Panc1 (cell line): Measurements from ENCODE around the gene NKAIN2. TPM values are rescaled to one million over a fixed set of nuclear protein-coding genes. Genes with fewer than 3 reads are reported as not detected.

Experiments used
- ATAC-seq: fragments of 200-7000 bp; cut with Tn5 transposase; 2 replicates; pipeline ENCODE4 v1.9.1; 2020; ENCODE audit warnings: mild to moderate bottlenecking, moderate library complexity
- BruUV-seq: library from RNA; stranded (reverse); fragments of 400-500 nt; replicated peaks from 2 replicates; lab custom pipeline; 2021; lab: Mats Ljungman, UMichigan
- CTCF ChIA-PET: fragments of 300-600 bp; sonication (Branson Sonifier 250); formaldehyde crosslinking; loops from one replicate; lab custom pipeline; 2022; ENCODE audit warnings: antibody characterized with exemption; lab: Charles Lee
- POLR2A ChIA-PET: fragments of 300-600 bp; sonication (Branson Sonifier 250); formaldehyde crosslinking; loops from one replicate; lab custom pipeline; 2022; ENCODE audit warnings: antibody characterized with exemption; lab: Charles Lee
- DNase-seq: peaks from one replicate; pipeline ENCODE4 v3.0.0-alpha.2; 2010; ENCODE audit warnings: low read depth, low spot score
- H3K27ac ChIP-seq: 2 replicates; pipeline ENCODE4 v1.5.1; 2011; ENCODE audit warnings: mild to moderate bottlenecking, low read length, inconsistent platforms
- H3K27me3 ChIP-seq: fragments of 200-500 bp; sonication (Bioruptor generic); 2 replicates; pipeline ENCODE4 v1.6.0; 2014; ENCODE audit warnings: low read length, inconsistent platforms; ENCODE audit not compliant: control insufficient read depth, insufficient read depth
- H3K36me3 ChIP-seq: fragments of 200-500 bp; sonication (Bioruptor generic); 2 replicates; pipeline ENCODE4 v1.5.1; 2014; ENCODE audit warnings: inconsistent platforms, mild to moderate bottlenecking, low read length, moderate library complexity; ENCODE audit not compliant: control insufficient read depth, insufficient read depth
- H3K4me1 ChIP-seq: 2 replicates; pipeline ENCODE4 v1.5.1; 2011; ENCODE audit warnings: inconsistent platforms, mild to moderate bottlenecking, low read length, moderate library complexity; ENCODE audit not compliant: control insufficient read depth, insufficient read depth
- H3K4me3 ChIP-seq, 2 experiments: 2 replicates each; pipeline ENCODE4 v1.5.1; 2011 to 2012; ENCODE audit warnings: low read depth in 2 of 2, low read length in 2 of 2, mild to moderate bottlenecking in 2 of 2, inconsistent platforms in 1 of 2, moderate library complexity in 1 of 2
- H3K9me3 ChIP-seq: fragments of 200-500 bp; sonication (Bioruptor generic); 2 replicates; pipeline ENCODE4 v1.5.1; 2014; ENCODE audit warnings: low read depth, mild to moderate bottlenecking, inconsistent platforms, low read length, moderate library complexity; ENCODE audit not compliant: control insufficient read depth, insufficient read depth
- CTCF ChIP-seq: fragments of 450-650 bp; IDR thresholded peaks from 2 replicates; pipeline ENCODE4 v1.5.1; 2017; ENCODE audit warnings: mild to moderate bottlenecking
- POLR2AphosphoS5 ChIP-seq: IDR thresholded peaks from 2 replicates; pipeline ENCODE4 v1.6.1; 2012; ENCODE audit warnings: mild to moderate bottlenecking, low read depth, low read length, moderate library complexity
- REST ChIP-seq, 2 experiments: IDR thresholded peaks; 2 replicates each; pipeline ENCODE4 v1.6.1; 2011 to 2012; ENCODE audit warnings: low read depth in 2 of 2, control low read depth in 1 of 2, low read length in 1 of 2, mild to moderate bottlenecking in 1 of 2, moderate library complexity in 1 of 2; ENCODE audit not compliant: insufficient read depth in 1 of 2
- SIN3A ChIP-seq: IDR thresholded peaks from 2 replicates; pipeline ENCODE4 v1.6.1; 2012; ENCODE audit warnings: low read depth, mild to moderate bottlenecking, low read length, moderate library complexity, borderline replicate concordance; ENCODE audit not compliant: insufficient read depth
- TCF7L2 ChIP-seq: IDR thresholded peaks from 2 replicates; pipeline ENCODE4 v1.6.1; 2011; ENCODE audit warnings: mild to moderate bottlenecking, low read depth, low read length, inconsistent platforms
- in situ Hi-C: cut with HindIII; loops from 2 replicates; pipeline ENCODE4 v1.10.0; 2016; ENCODE audit warnings: low sequenced_read_pairs, low pct_unique_long_range_greater_than_20kb
- intact Hi-C: fragments of 100-400 bp; cut with micrococcal nuclease; formaldehyde crosslinking; loops from one replicate; pipeline ENCODE4 v1.10.0; 2022; ENCODE audit not compliant: unreplicated experiment
- total RNA-seq: library from RNA; stranded (reverse); gene quantifications from one replicate; pipeline ENCODE4 v1.2.1, GENCODE V29; 2021; ENCODE audit not compliant: unreplicated experiment

The NKAIN2 gene
- total RNA-seq, 1 experiment from 2014 or later, result 2.6 TPM

- CTCF ChIA-PET, result no interaction called here
- no peak for TF ChIP-seq TCF7L2
- TF ChIP-seq SIN3A, result no peak
- no peak for TF ChIP-seq POLR2AphosphoS5
- no peak for TF ChIP-seq CTCF
- TF ChIP-seq REST (IDR thresholded peaks at IDR 0.05; ENCODE audit: insufficient read depth in 1 of 2, low read depth in 2 of 2, low read length in 1 of 2), result no peak
- in situ Hi-C loops, result no loop called here
These were observed 809.4 kb downstream of the NKAIN2 start for GRCh38 chr6:124613031-124613430.

GRCh38 chr6:124622351-124622750 is 818.7 kb downstream of the NKAIN2 start:
- BruUV-seq, result no TSS peak

More at GRCh38 chr6:124613031-124613430, 809.4 kb downstream of the NKAIN2 start:
- no TSS peak for BruUV-seq
- H3K4me3 ChIP-seq, result no peak overlapping the region
- no peak overlapping the region for H3K27ac ChIP-seq
- no peaks in the 10 kb centered on the region for H3K27me3 ChIP-seq
- H3K4me1 ChIP-seq, result no peaks in the 10 kb centered on the region
- POLR2A ChIA-PET, result no interaction called here
- ATAC-seq (no peak), DNase-seq (no peak)
- intact Hi-C loops, result no loop called here
- no peaks in the 10 kb centered on the region for H3K36me3 ChIP-seq
- H3K9me3 ChIP-seq, result no peaks in the 10 kb centered on the region

More at GRCh38 chr6:124622351-124622750, 818.7 kb downstream of the NKAIN2 start:
- Histone ChIP-seq H3K36me3 (no peaks in the 10 kb centered on the region), H3K4me3 (no peak overlapping the region), H3K27ac (no peak overlapping the region), H3K27me3 (no peaks in the 10 kb centered on the region), H3K9me3 (no peaks in the 10 kb centered on the region), H3K4me1 (no peaks in the 10 kb centered on the region)
- in situ Hi-C loops (no loop called here), intact Hi-C loops (no loop called here)
- no peak for TF ChIP-seq CTCF
- no peak for TF ChIP-seq TCF7L2
- no peak for TF ChIP-seq POLR2AphosphoS5
- no peak for TF ChIP-seq SIN3A
- TF ChIP-seq REST (IDR thresholded peaks at IDR 0.05; ENCODE audit: insufficient read depth in 1 of 2, low read depth in 2 of 2, low read length in 1 of 2), result no peak
- DNase-seq, result no peak
- ATAC-seq, result no peak
- ChIA-PET CTCF (no interaction called here), POLR2A (no interaction called here)
